Endothelial cell of umbilical vein (primary cell): Measurements from ENCODE around the gene STPG4. TPM values are rescaled to one million over a fixed set of nuclear protein-coding genes. Genes with fewer than 3 reads are reported as not detected.

Experiments
- BruUV-seq: library from RNA; stranded (reverse); fragments of 400-500 nt; replicated peaks from 2 replicates; lab custom pipeline; 2021; lab: Mats Ljungman, UMichigan
- CTCF ChIA-PET: fragments of 300-600, 350-600 bp; sonication (Branson Sonifier 250); formaldehyde crosslinking; loops from one replicate; lab custom pipeline; 2021; ENCODE audit warnings: antibody characterized with exemption, inconsistent platforms; lab: Charles Lee
- POLR2A ChIA-PET: fragments of 300-600, 350-600 bp; sonication (Branson Sonifier 250); formaldehyde crosslinking; loops from one replicate; lab custom pipeline; 2021; ENCODE audit warnings: antibody characterized with exemption, inconsistent platforms; lab: Charles Lee
- DNase-seq: peaks from one replicate; pipeline ENCODE4 v3.0.0-alpha.2; 2011; ENCODE audit warnings: low read depth, low spot score
- FAIRE-seq: peaks from 2 replicates; lab custom pipeline; 2011; peaks lifted over from hg19 to GRCh38; lab: Jason Lieb, UNC
- H2AFZ ChIP-seq: 2 replicates; pipeline ENCODE4 v1.6.0; 2012; ENCODE audit warnings: low read depth, low read length, control low read depth, inconsistent platforms
- H3K27ac ChIP-seq: 2 replicates; pipeline ENCODE4 v1.5.1; 2011; ENCODE audit warnings: low read depth, mild to moderate bottlenecking, control low read depth, low read length, moderate library complexity; ENCODE audit not compliant: insufficient read depth
- H3K27me3 ChIP-seq, 2 experiments: 2 replicates each; pipeline versions ENCODE4 v1.6.0 to v1.6.1; 2011; ENCODE audit warnings: low read length in 2 of 2, mixed read lengths in 1 of 2; ENCODE audit not compliant: control insufficient read depth in 2 of 2, insufficient read depth in 2 of 2
- H3K36me3 ChIP-seq, 2 experiments: 2 replicates in 1 of 2; 3 replicates in 1 of 2; pipeline ENCODE4 v1.5.1; 2011; ENCODE audit warnings: low read length in 2 of 2, mild to moderate bottlenecking in 1 of 2, moderate library complexity in 1 of 2; ENCODE audit not compliant: control insufficient read depth in 2 of 2, insufficient read depth in 2 of 2; ENCODE audit errors: extremely low read depth in 1 of 2
- H3K4me1 ChIP-seq: 3 replicates; pipeline ENCODE4 v1.5.1; 2011; ENCODE audit warnings: mild to moderate bottlenecking, low read length; ENCODE audit not compliant: control insufficient read depth, insufficient read depth; ENCODE audit errors: extremely low read depth
- H3K4me2 ChIP-seq: 2 replicates; pipeline ENCODE4 v1.6.1; 2011; ENCODE audit warnings: low read length, control low read depth, mixed read lengths; ENCODE audit not compliant: insufficient read depth
- H3K4me3 ChIP-seq, 3 experiments: fragments of 200-600 bp in 1 of 3; sonication (generic), shearing (Covaris generic) in 1 of 3; replicated peaks in 1 of 3; 2 replicates each; pipeline ENCODE4 v1.5.1; 2011 to 2016; ENCODE audit warnings: control low read depth in 3 of 3, low read length in 3 of 3, mild to moderate bottlenecking in 2 of 3, inconsistent platforms in 1 of 3, low read depth in 1 of 3, moderate library complexity in 1 of 3; ENCODE audit not compliant: insufficient read depth in 1 of 3
- H3K79me2 ChIP-seq: 2 replicates; pipeline ENCODE4 v1.6.0; 2012; ENCODE audit warnings: low read length, inconsistent platforms; ENCODE audit not compliant: control insufficient read depth, insufficient read depth
- H3K9ac ChIP-seq: replicated peaks from 2 replicates; pipeline ENCODE3; 2011; ENCODE audit warnings: low read length, control low read depth; ENCODE audit not compliant: insufficient read depth; ENCODE audit errors: extremely low read depth
- H3K9me1 ChIP-seq: replicated peaks from 3 replicates; pipeline ENCODE4 v1.6.0; 2011; ENCODE audit warnings: mild to moderate bottlenecking, low read length; ENCODE audit not compliant: control insufficient read depth, insufficient read depth; ENCODE audit errors: extremely low read depth
- H3K9me3 ChIP-seq: replicated peaks from 2 replicates; pipeline ENCODE4 v1.5.1; 2012; ENCODE audit warnings: low read length, inconsistent platforms; ENCODE audit not compliant: control insufficient read depth, insufficient read depth
- H4K20me1 ChIP-seq: replicated peaks from 2 replicates; pipeline ENCODE3; 2011; ENCODE audit warnings: mild to moderate bottlenecking, low read length; ENCODE audit not compliant: control insufficient read depth, insufficient read depth; ENCODE audit errors: extremely low read depth
- EZH2 ChIP-seq: IDR thresholded peaks from 2 replicates; pipeline ENCODE4 v1.6.1; 2012; ENCODE audit warnings: borderline replicate concordance, low read depth, mild to moderate bottlenecking, moderate library complexity, low read length, inconsistent platforms; ENCODE audit not compliant: severe bottlenecking
- FOS ChIP-seq: IDR thresholded peaks from 2 replicates; pipeline ENCODE4 v1.6.1; 2011; ENCODE audit warnings: mild to moderate bottlenecking, low read length, moderate library complexity, borderline replicate concordance; ENCODE audit not compliant: insufficient read depth
- GATA2 ChIP-seq: IDR thresholded peaks from 2 replicates; pipeline ENCODE4 v1.7.0; 2011; ENCODE audit warnings: low read depth, mild to moderate bottlenecking, moderate library complexity, mixed read lengths, low read length; ENCODE audit not compliant: insufficient read length, insufficient read depth
- JUN ChIP-seq: IDR thresholded peaks from 2 replicates; pipeline ENCODE4 v1.6.1; 2011; ENCODE audit warnings: borderline replicate concordance, low read depth; ENCODE audit not compliant: insufficient read length, insufficient read depth
- MYC ChIP-seq: IDR thresholded peaks from one replicate; pipeline ENCODE4 v1.6.1; 2011; ENCODE audit warnings: mild to moderate bottlenecking, low read depth, low read length
- POLR2A ChIP-seq: IDR thresholded peaks from 2 replicates; pipeline ENCODE4 v1.6.1; 2012; ENCODE audit warnings: low read depth, mild to moderate bottlenecking, control low read depth, low read length
- POLR2AphosphoS5 ChIP-seq: IDR thresholded peaks from 2 replicates; pipeline ENCODE4 v1.6.1; 2012; ENCODE audit warnings: low read depth, mild to moderate bottlenecking, control low read depth, low read length, moderate library complexity; ENCODE audit not compliant: insufficient read depth
- dilution Hi-C: fragments of 300-500 bp; cut with MboI; formaldehyde crosslinking; loops from one replicate; pipeline ENCODE4 v1.15.0; 2019; ENCODE audit warnings: low sequenced_read_pairs; ENCODE audit not compliant: extremely low pct_ligation_motif_present
- intact Hi-C: fragments of 100-400 bp; cut with micrococcal nuclease; formaldehyde crosslinking; loops from one replicate; pipeline ENCODE4 v1.10.0; 2022
- polyA plus RNA-seq, 4 experiments: library from polyadenylated mRNA; depleted of rRNA in 3 of 4; stranded (reverse) in 3 of 4; unstranded in 1 of 4; fragments of >200 nt; gene quantifications; 2 replicates each; pipeline versions ENCODE4 v1.2.1 to v1.2.3, GENCODE V29; 2011 to 2012; ENCODE audit warnings: missing spikeins in 1 of 4
- total RNA-seq: library from RNA; stranded (reverse); gene quantifications from 2 replicates; pipeline ENCODE4 v1.2.3, GENCODE V29; 2021
- TF ChIP-seq, protein P1 (sequence below): IDR thresholded peaks from 2 replicates; pipeline ENCODE4 v1.6.1; 2011; ENCODE audit not compliant: insufficient read depth, insufficient read length
- TF ChIP-seq, protein P2 (sequence below), 2 donors: IDR thresholded peaks; 1 replicate in 1 of 2; 2 replicates in 1 of 2; pipeline ENCODE4 v1.5.1; 2011; ENCODE audit warnings: low read length in 2 of 2, mild to moderate bottlenecking in 2 of 2, moderate library complexity in 2 of 2, control low read depth in 1 of 2, inconsistent platforms in 1 of 2, low read depth in 1 of 2; ENCODE audit not compliant: insufficient read depth in 1 of 2; ENCODE audit errors: extremely low read depth in 1 of 2

The STPG4 gene
- total and polyA plus RNA-seq, 2 donors (not counting 3 experiments of a cell fraction or from before 2014, with no cell fraction given), result 0.53 TPM; not detected in 1

GRCh38 chr2:47179388-47179787 lies 24.3 kb upstream of the STPG4 start:
- no peaks in the 10 kb centered on the region for H4K20me1 ChIP-seq
- dilution Hi-C loops, result no loop called here
- no peak overlapping the region for H3K27ac ChIP-seq
- H3K4me2 ChIP-seq, result no peak overlapping the region
- H3K36me3 ChIP-seq, result no peaks in the 10 kb centered on the region
- BruUV-seq, result no TSS peak
- FAIRE-seq (no peak), DNase-seq (no peak)
- no peak overlapping the region for H3K9ac ChIP-seq
- no peak overlapping the region for H3K4me3 ChIP-seq
- H3K27me3 ChIP-seq, result no peaks in the 10 kb centered on the region
- TF ChIP-seq POLR2A (no peak), MYC (no peak), EZH2 (no peak), GATA2 (no peak), POLR2AphosphoS5 (no peak), FOS (no peak), JUN (no peak)
- TF ChIP-seq, protein P1, sequence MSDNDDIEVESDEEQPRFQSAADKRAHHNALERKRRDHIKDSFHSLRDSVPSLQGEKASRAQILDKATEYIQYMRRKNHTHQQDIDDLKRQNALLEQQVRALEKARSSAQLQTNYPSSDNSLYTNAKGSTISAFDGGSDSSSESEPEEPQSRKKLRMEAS, result no peak
- TF ChIP-seq, protein P2, sequence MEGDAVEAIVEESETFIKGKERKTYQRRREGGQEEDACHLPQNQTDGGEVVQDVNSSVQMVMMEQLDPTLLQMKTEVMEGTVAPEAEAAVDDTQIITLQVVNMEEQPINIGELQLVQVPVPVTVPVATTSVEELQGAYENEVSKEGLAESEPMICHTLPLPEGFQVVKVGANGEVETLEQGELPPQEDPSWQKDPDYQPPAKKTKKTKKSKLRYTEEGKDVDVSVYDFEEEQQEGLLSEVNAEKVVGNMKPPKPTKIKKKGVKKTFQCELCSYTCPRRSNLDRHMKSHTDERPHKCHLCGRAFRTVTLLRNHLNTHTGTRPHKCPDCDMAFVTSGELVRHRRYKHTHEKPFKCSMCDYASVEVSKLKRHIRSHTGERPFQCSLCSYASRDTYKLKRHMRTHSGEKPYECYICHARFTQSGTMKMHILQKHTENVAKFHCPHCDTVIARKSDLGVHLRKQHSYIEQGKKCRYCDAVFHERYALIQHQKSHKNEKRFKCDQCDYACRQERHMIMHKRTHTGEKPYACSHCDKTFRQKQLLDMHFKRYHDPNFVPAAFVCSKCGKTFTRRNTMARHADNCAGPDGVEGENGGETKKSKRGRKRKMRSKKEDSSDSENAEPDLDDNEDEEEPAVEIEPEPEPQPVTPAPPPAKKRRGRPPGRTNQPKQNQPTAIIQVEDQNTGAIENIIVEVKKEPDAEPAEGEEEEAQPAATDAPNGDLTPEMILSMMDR (IDR thresholded peaks at IDR 0.05; ENCODE audit: extremely low read depth in 1 of 2, insufficient read depth in 1 of 2, low read depth in 1 of 2, low read length in 2 of 2), result no peak
- H2AFZ ChIP-seq, result no peak overlapping the region
- ChIA-PET POLR2A (no interaction called here), CTCF (interaction anchor here (0.7 to 0.9 kb wide), 2 partner anchors 15 to 94 kb away, joined by 3 to 4 read pairs; no protein-coding TSS in a partner anchor)
- no peaks in the 10 kb centered on the region for H3K9me3 ChIP-seq
- H3K79me2 ChIP-seq, result peaks cover 19% of the 10 kb centered on the region
- no peaks in the 10 kb centered on the region for H3K9me1 ChIP-seq
- peaks cover 7% of the 10 kb centered on the region for H3K4me1 ChIP-seq
- intact Hi-C loops, result no loop called here
